Adrenal gland (tissue), 12 donors: Measurements from ENCODE around the gene FBLN1. TPM values are rescaled to one million over a fixed set of nuclear protein-coding genes. Genes with fewer than 3 reads are reported as not detected.

ENCODE experiments used
- DNase-seq, 7 donors: peaks; one replicate each; pipeline ENCODE4 v3.0.0-alpha.2; 2019 to 2020
- H3K27ac ChIP-seq, 5 donors: fragments of 200-600 bp; sonication (generic) in 4 of 5; 1 replicate in 3 of 5; 2 replicates in 2 of 5; pipeline versions ENCODE4 v1.5.1 to v1.8.0; 2016 to 2020; ENCODE audit warnings: mild to moderate bottlenecking in 1 of 5
- H3K27me3 ChIP-seq: fragments of 200-600 bp; 2 replicates; pipeline ENCODE4 v1.8.0; 2021
- H3K36me3 ChIP-seq, 2 donors: fragments of 200-600 bp; replicated peaks in 1 of 2; 1 replicate in 1 of 2; 2 replicates in 1 of 2; pipeline versions ENCODE4 v1.5.1 to v1.8.0; 2018 to 2022
- H3K4me1 ChIP-seq, 2 donors: fragments of 200-600 bp; replicated peaks in 1 of 2; 1 replicate in 1 of 2; 2 replicates in 1 of 2; pipeline versions ENCODE4 v1.5.1 to v1.8.0; 2018 to 2021
- H3K4me3 ChIP-seq, 4 donors: fragments of 200-600 bp; sonication (generic) in 3 of 4; one replicate each; pipeline ENCODE4 v1.5.1; 2016 to 2018
- H3K9me3 ChIP-seq, 3 donors: fragments of 200-600 bp; sonication (generic) in 1 of 3; replicated peaks in 1 of 3; 1 replicate in 2 of 3; 2 replicates in 1 of 3; pipeline versions ENCODE4 v1.5.1 to v1.8.0; 2016 to 2021
- POLR2A ChIP-seq, 2 donors: fragments of 450-650 bp; IDR thresholded peaks; one replicate each; pipeline ENCODE4 v1.6.1; 2017; ENCODE audit warnings: antibody characterized with exemption in 2 of 2, mild to moderate bottlenecking in 2 of 2, moderate library complexity in 1 of 2
- WGBS, 4 donors: extraction: QIAGEN DNeasy Blood & Tissue Kit in 2 of 4; methylation state at CpG; one replicate each; pipeline versions ENCODE4 v1.1.5 to v1.1.7; 2013 to 2017; 5-methylcytosine and 5-hydroxymethylcytosine counted together
- intact Hi-C, 2 donors: fragments of 100-400 bp; cut with DNase I; formaldehyde crosslinking; loops; one replicate each; pipeline versions ENCODE4 v1.14.1 to v1.15.0; 2022 to 2023
- polyA plus RNA-seq, 3 donors: library from polyadenylated mRNA; stranded (reverse); fragments of 200-250 nt in 2 of 3; fragments of 350-450 nt in 1 of 3; fragmentation: Illumina TruSeq in 1 of 3; extraction: RNeasy Lipid Tissue Mini Kit (QIAGEN cat#74804) in 1 of 3; gene quantifications; one replicate each; pipeline ENCODE4 v1.2.3, GENCODE V29; 2013 to 2014
- total RNA-seq, 9 donors: library from RNA; depleted of rRNA in 4 of 9; stranded (reverse); fragments of >200 nt in 4 of 9; fragments of 120-200 nt in 1 of 9; fragmentation: NEBNext Ultra II Directional in 1 of 9; extraction: Animal tissue kit (Norgen Biotek cat#: 25700) in 1 of 9; gene quantifications; one replicate each; pipeline versions ENCODE4 v1.1.0 to v1.2.4, GENCODE V29; 2013 to 2023
- TF ChIP-seq, protein P1 (sequence below), 6 experiments: fragments of 450-650 bp in 4 of 6; fragments of 200-600 bp in 2 of 6; sonication (generic) in 1 of 6; IDR thresholded peaks; 1 replicate in 5 of 6; 2 replicates in 1 of 6; pipeline versions ENCODE4 v1.5.1 to v1.8.0; 2016 to 2021; ENCODE audit warnings: antibody characterized with exemption in 6 of 6, mild to moderate bottlenecking in 2 of 6, moderate library complexity in 1 of 6
- donor health status: healthy with polysubstance abuse.
- donor health status: Bipolar disorder and iron deficiency.
- donor health status: DM: yes; HTN: yes; CAD: no.
- donor health status: DM: no; HTN: no; CAD: no.
- donor health status: DM: no; HTN: no; CAD: no.
- donor health status: DM: yes; HTN: yes; CAD: no.

FBLN1 gene
- total and polyA plus RNA-seq, 12 donors = 13.0 to 387 (median 148) TPM

DNA sequence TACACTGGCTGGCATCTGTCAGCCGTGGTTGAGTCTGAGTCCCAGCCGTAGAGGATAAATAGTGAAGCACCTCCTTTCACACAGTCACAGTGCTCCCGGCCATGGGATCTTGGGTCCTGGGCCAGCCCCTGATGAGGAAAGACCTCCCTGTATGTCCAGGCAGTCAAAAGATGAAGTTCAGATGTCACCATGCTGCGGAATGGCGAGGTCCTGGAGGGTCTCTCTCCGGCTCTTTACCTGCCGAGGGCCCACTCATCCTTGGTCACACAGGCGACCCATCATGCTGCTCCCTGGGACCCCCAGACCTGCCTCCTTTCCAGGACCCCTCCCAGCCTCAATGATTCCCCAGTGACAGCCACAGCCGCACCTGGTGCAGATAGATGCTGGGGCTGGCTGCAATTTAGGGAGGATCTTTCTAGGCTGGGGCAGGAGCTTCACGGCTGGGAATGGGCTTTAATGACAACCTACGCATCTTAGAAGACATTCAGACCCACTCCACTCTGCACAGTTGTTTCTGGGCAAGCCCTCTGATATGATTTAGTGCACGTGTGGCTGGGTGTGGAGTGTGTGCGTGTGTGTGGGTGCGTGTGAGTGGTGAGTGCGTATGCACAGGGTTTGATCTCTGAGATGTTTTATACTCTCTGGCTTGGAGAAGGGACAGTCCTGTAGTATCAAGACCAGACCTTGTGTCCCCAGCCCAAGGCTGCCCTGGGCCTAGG, 79.7 kb downstream of the FBLN1 start:
- Histone ChIP-seq H3K9me3 (no peaks in the 10 kb centered on the region), H3K4me3 (no peak overlapping the region), H3K4me1 (peaks cover 0 to 3% of the 10 kb centered on the region in 2 donors), H3K36me3 (no peaks in the 10 kb centered on the region), H3K27me3 (peaks cover 2% of the 10 kb centered on the region), H3K27ac (no peak overlapping the region)
- TF ChIP-seq, protein P1, sequence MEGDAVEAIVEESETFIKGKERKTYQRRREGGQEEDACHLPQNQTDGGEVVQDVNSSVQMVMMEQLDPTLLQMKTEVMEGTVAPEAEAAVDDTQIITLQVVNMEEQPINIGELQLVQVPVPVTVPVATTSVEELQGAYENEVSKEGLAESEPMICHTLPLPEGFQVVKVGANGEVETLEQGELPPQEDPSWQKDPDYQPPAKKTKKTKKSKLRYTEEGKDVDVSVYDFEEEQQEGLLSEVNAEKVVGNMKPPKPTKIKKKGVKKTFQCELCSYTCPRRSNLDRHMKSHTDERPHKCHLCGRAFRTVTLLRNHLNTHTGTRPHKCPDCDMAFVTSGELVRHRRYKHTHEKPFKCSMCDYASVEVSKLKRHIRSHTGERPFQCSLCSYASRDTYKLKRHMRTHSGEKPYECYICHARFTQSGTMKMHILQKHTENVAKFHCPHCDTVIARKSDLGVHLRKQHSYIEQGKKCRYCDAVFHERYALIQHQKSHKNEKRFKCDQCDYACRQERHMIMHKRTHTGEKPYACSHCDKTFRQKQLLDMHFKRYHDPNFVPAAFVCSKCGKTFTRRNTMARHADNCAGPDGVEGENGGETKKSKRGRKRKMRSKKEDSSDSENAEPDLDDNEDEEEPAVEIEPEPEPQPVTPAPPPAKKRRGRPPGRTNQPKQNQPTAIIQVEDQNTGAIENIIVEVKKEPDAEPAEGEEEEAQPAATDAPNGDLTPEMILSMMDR (IDR thresholded peaks at IDR 0.05) = no peak
- TF ChIP-seq POLR2A (IDR thresholded peaks at IDR 0.05) = no peak
- intact Hi-C loops = no loop called here
- DNase-seq = no peak
- WGBS, 4 donors = 65 to 71% (median 66%) methylated on average over 12 to 15 of the region's 15 CpGs

DNA sequence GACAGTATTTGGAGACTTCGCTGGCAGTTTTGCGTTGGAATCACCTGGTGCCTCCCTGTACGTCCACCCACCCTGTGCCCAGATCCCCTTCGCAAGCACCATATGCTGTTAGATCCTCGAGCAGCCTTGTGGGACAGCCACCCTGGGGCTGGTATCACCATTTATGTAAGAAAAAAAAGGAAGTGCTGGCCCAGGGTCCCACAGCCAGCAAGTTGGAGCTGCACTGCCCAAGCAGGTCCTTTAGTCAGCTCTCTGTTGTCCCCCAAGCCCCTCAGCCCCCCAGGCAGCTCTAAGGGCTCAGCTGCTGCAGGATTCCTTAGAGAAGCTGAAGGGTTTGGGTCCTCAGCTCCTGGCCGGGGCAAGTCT, 80.3 kb downstream of the FBLN1 start:
- TF ChIP-seq, protein P1 (IDR thresholded peaks at IDR 0.05) = no peak
- no peak for TF ChIP-seq POLR2A (IDR thresholded peaks at IDR 0.05)
- Histone ChIP-seq H3K27me3 (no peaks in the 10 kb centered on the region), H3K36me3 (no peaks in the 10 kb centered on the region), H3K9me3 (no peaks in the 10 kb centered on the region), H3K4me3 (no peak overlapping the region), H3K27ac (no peak overlapping the region), H3K4me1 (peaks cover 0 to under 1% of the 10 kb centered on the region in 2 donors)
- intact Hi-C loops = no loop called here
- DNase-seq = no peak
- 81 to 85% (median 82%) methylated on average over 2 to 6 of the region's 6 CpGs for WGBS, 4 donors

DNA sequence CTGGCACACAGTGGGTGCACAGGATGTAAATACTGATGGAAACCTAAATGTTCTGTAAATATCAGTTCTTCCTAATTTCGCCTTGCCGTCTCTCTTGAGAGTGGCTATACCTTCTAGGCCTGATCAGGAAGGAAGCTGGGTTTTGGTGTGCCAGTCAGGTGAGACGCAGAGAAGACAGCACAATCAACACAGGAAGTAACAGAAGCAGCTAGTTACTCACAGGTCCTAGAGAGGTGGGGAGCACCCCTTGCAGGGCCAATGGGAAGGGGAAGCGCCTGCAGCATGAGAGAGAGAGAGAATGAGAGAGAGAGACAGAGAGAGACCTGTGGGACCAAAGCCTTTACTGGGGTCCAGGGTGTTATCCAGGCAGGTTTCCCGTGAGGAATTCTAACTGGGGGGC, 80.8 kb downstream of the FBLN1 start:
- peak overlapping the region in 1 of 5 donors; percentile 55 for H3K27ac ChIP-seq
- intact Hi-C loops = no loop called here
- no peak for TF ChIP-seq POLR2A (IDR thresholded peaks at IDR 0.05)
- TF ChIP-seq, protein P1 (IDR thresholded peaks at IDR 0.05) = no peak
- DNase-seq = no peak
- no peaks in the 10 kb centered on the region for H3K36me3 ChIP-seq
- no peaks in the 10 kb centered on the region for H3K4me1 ChIP-seq
- H3K9me3 ChIP-seq = no peaks in the 10 kb centered on the region
- WGBS, 4 donors = 66 to 80% (median 75%) methylated on average over 5 of the region's 5 CpGs
- no peak overlapping the region for H3K4me3 ChIP-seq
- H3K27me3 ChIP-seq = no peaks in the 10 kb centered on the region

DNA sequence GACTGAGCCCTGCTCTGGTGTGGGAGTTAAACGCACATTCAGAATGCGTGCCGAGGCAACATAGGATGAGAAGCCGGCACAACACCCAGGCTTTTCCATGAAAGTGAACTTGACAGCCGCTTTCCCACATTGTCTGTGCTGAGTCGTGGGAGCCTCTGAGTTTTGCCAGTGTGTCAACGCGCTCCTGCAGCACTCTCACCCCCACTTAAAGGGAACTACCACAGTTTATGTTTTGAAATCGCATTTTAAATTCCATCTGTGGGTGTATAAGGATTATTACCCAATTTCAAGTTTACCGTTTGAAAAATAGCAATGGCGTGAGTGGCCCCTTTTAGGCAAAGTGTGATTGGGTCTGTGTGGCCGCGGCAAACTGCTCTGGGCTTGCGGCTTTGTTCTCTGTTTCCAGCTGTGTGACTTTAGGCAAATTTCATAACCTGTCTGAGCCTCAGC, 81.5 kb downstream of the FBLN1 start:
- H3K4me1 ChIP-seq = no peaks in the 10 kb centered on the region
- 67 to 81% (median 71%) methylated on average over 13 to 14 of the region's 14 CpGs for WGBS, 4 donors
- peak overlapping the region in 1 of 5 donors; percentile 55 for H3K27ac ChIP-seq
- H3K27me3 ChIP-seq = no peaks in the 10 kb centered on the region
- H3K9me3 ChIP-seq = no peaks in the 10 kb centered on the region
- no peak for DNase-seq
- intact Hi-C loops = no loop called here
- no peak for TF ChIP-seq POLR2A (IDR thresholded peaks at IDR 0.05)
- TF ChIP-seq, protein P1 (IDR thresholded peaks at IDR 0.05) = no peak
- H3K36me3 ChIP-seq = no peaks in the 10 kb centered on the region
- no peak overlapping the region for H3K4me3 ChIP-seq
